HL-60 (cell line): ENCODE results near the gene WRAP73.

Experiments
- GABPA ChIP-seq: IDR thresholded peaks from 2 replicates; pipeline ENCODE4 v1.6.1; 2012; ENCODE audit warnings: low read depth
- POLR2AphosphoS5 ChIP-seq: IDR thresholded peaks from 2 replicates; pipeline ENCODE4 v1.6.1; 2012; ENCODE audit warnings: low read depth
- TF ChIP-seq, protein P1 (sequence below): IDR thresholded peaks from one replicate; pipeline ENCODE4 v1.5.1; 2011; ENCODE audit warnings: low read length, control low read depth, inconsistent platforms; ENCODE audit not compliant: insufficient read depth
- TF ChIP-seq, protein P2 (sequence below): IDR thresholded peaks from 2 replicates; pipeline ENCODE4 v1.6.1; 2012; ENCODE audit warnings: low read depth; ENCODE audit not compliant: insufficient replicate concordance

- TF ChIP-seq, protein P1, sequence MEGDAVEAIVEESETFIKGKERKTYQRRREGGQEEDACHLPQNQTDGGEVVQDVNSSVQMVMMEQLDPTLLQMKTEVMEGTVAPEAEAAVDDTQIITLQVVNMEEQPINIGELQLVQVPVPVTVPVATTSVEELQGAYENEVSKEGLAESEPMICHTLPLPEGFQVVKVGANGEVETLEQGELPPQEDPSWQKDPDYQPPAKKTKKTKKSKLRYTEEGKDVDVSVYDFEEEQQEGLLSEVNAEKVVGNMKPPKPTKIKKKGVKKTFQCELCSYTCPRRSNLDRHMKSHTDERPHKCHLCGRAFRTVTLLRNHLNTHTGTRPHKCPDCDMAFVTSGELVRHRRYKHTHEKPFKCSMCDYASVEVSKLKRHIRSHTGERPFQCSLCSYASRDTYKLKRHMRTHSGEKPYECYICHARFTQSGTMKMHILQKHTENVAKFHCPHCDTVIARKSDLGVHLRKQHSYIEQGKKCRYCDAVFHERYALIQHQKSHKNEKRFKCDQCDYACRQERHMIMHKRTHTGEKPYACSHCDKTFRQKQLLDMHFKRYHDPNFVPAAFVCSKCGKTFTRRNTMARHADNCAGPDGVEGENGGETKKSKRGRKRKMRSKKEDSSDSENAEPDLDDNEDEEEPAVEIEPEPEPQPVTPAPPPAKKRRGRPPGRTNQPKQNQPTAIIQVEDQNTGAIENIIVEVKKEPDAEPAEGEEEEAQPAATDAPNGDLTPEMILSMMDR, result no peak
- TF ChIP-seq POLR2AphosphoS5 (no peak), GABPA (no peak)
- TF ChIP-seq, protein P2, sequence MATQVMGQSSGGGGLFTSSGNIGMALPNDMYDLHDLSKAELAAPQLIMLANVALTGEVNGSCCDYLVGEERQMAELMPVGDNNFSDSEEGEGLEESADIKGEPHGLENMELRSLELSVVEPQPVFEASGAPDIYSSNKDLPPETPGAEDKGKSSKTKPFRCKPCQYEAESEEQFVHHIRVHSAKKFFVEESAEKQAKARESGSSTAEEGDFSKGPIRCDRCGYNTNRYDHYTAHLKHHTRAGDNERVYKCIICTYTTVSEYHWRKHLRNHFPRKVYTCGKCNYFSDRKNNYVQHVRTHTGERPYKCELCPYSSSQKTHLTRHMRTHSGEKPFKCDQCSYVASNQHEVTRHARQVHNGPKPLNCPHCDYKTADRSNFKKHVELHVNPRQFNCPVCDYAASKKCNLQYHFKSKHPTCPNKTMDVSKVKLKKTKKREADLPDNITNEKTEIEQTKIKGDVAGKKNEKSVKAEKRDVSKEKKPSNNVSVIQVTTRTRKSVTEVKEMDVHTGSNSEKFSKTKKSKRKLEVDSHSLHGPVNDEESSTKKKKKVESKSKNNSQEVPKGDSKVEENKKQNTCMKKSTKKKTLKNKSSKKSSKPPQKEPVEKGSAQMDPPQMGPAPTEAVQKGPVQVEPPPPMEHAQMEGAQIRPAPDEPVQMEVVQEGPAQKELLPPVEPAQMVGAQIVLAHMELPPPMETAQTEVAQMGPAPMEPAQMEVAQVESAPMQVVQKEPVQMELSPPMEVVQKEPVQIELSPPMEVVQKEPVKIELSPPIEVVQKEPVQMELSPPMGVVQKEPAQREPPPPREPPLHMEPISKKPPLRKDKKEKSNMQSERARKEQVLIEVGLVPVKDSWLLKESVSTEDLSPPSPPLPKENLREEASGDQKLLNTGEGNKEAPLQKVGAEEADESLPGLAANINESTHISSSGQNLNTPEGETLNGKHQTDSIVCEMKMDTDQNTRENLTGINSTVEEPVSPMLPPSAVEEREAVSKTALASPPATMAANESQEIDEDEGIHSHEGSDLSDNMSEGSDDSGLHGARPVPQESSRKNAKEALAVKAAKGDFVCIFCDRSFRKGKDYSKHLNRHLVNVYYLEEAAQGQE, result no peak
Measured at GRCh38 chr1:3616861-3617260, 33.0 kb downstream of the WRAP73 start.
